SU-DHL-6 (cell line): ENCODE measurements around the gene TMEM171.

ENCODE experiments used
- H2AFZ ChIP-seq: fragments of 200-600 bp; sonication (generic); 2 replicates; pipeline ENCODE4 v1.6.1; 2014; ENCODE audit warnings: low read depth, mild to moderate bottlenecking, moderate library complexity, mixed read lengths, antibody characterized with exemption, low read length; ENCODE audit not compliant: severe bottlenecking
- H3F3A ChIP-seq: fragments of 200-600 bp; shearing (Covaris generic); 2 replicates; pipeline ENCODE4 v1.6.0; 2016; ENCODE audit warnings: antibody characterized with exemption, mild to moderate bottlenecking; ENCODE audit not compliant: insufficient read depth
- H3K27ac ChIP-seq: fragments of 200-600 bp; sonication (generic); 2 replicates; pipeline ENCODE4 v1.5.1; 2016; ENCODE audit warnings: low read depth, mild to moderate bottlenecking, low read length, moderate library complexity, mixed read lengths
- H3K27me3 ChIP-seq: fragments of 200-600 bp; sonication (generic), shearing (Covaris generic); 2 replicates; pipeline ENCODE4 v1.6.0; 2014; ENCODE audit warnings: mild to moderate bottlenecking, low read length
- H3K36me3 ChIP-seq: fragments of 200-600 bp; sonication (generic); 2 replicates; pipeline ENCODE4 v1.6.1; 2014; ENCODE audit warnings: mild to moderate bottlenecking, low read length, mixed read lengths
- H3K4me2 ChIP-seq: fragments of 300-600, 200-600 bp; shearing (Covaris generic), sonication (generic); 2 replicates; pipeline ENCODE4 v1.6.0; 2014; ENCODE audit warnings: low read length, low read depth, mild to moderate bottlenecking; ENCODE audit not compliant: poor library complexity, severe bottlenecking
- H3K4me3 ChIP-seq: fragments of 200-600 bp; sonication (generic); 2 replicates; pipeline ENCODE4 v1.5.1; 2014; ENCODE audit warnings: antibody characterized with exemption, low read length, mild to moderate bottlenecking, mixed read lengths; ENCODE audit not compliant: insufficient read depth, poor library complexity, severe bottlenecking
- H3K79me2 ChIP-seq: fragments of 200-600 bp; sonication (generic); 2 replicates; pipeline ENCODE4 v1.6.1; 2014; ENCODE audit warnings: mild to moderate bottlenecking, low read length, moderate library complexity; ENCODE audit not compliant: insufficient read depth
- H3K9ac ChIP-seq: fragments of 200-600 bp; sonication (generic); 2 replicates; pipeline ENCODE4 v1.7.0; 2014; ENCODE audit warnings: mild to moderate bottlenecking, low read length
- H3K9me2 ChIP-seq: fragments of 200-600 bp; sonication (generic); replicated peaks from 2 replicates; pipeline ENCODE4 v1.6.1; 2014; ENCODE audit warnings: low read length; ENCODE audit not compliant: insufficient read depth
- H3K9me3 ChIP-seq: fragments of 200-600 bp; sonication (generic); 2 replicates; pipeline ENCODE4 v1.6.1; 2014; ENCODE audit warnings: low read length, mixed read lengths; ENCODE audit not compliant: insufficient read depth
- H4K20me1 ChIP-seq: fragments of 200-600 bp; sonication (generic); 2 replicates; pipeline ENCODE4 v1.6.1; 2014; ENCODE audit warnings: low read depth, mild to moderate bottlenecking, antibody characterized with exemption, low read length, moderate library complexity, mixed read lengths
- CTCF ChIP-seq: fragments of 200-600 bp; sonication (generic); IDR thresholded peaks from one replicate; pipeline ENCODE4 v1.5.1; 2017; ENCODE audit warnings: antibody characterized with exemption, mild to moderate bottlenecking, low read length, moderate library complexity; ENCODE audit not compliant: insufficient read depth, poor library complexity, severe bottlenecking
- EZH2phosphoT487 ChIP-seq: fragments of 200-600 bp; sonication (generic), shearing (Covaris generic); conservative IDR thresholded peaks from 2 replicates; pipeline ENCODE4 v1.6.1; 2018; ENCODE audit warnings: mild to moderate bottlenecking, antibody characterized with exemption, low read length, moderate library complexity, mixed read lengths

Gene TMEM171

GRCh38 chr5:73170522-73170921 is 50.1 kb downstream of the TMEM171 start:
- no peak overlapping the region for H3K4me2 ChIP-seq
- no peaks in the 10 kb centered on the region for H3K9me2 ChIP-seq
- no peaks in the 10 kb centered on the region for H3K9me3 ChIP-seq
- no peak overlapping the region for H3K4me3 ChIP-seq
- H3F3A ChIP-seq: no peaks in the 10 kb centered on the region
- no peaks in the 10 kb centered on the region for H4K20me1 ChIP-seq
- H3K27me3 ChIP-seq: no peaks in the 10 kb centered on the region
- peak; percentile 61 for TF ChIP-seq CTCF
- no peak for TF ChIP-seq EZH2phosphoT487
- H3K79me2 ChIP-seq: no peaks in the 10 kb centered on the region
- H2AFZ ChIP-seq: no peak overlapping the region
- no peak overlapping the region for H3K9ac ChIP-seq
- no peaks in the 10 kb centered on the region for H3K36me3 ChIP-seq
- H3K27ac ChIP-seq: no peak overlapping the region

GRCh38 chr5:73171495-73171894 is 51.1 kb downstream of the TMEM171 start:
- H3K4me3 ChIP-seq: no peak overlapping the region
- TF ChIP-seq EZH2phosphoT487 (no peak), CTCF (no peak)

GRCh38 chr5:73172951-73173350 is 52.6 kb downstream of the TMEM171 start, which contains the start of gene TMEM174:
Gene TMEM174 (plus strand): TSS chr5:73173193. CDS start chr5:73173244, 51 bp downstream.
- H3K4me2 ChIP-seq: no peak within 1 kb of the TSS
- no peak within 1 kb of the TSS for H2AFZ ChIP-seq
- no peak within 1 kb of the TSS for H3K9ac ChIP-seq
- H3K9me2 ChIP-seq: no peaks in the 10 kb centered on the region
- no peaks in the 10 kb centered on the region for H3F3A ChIP-seq
- no peak within 1 kb of the TSS for H3K4me3 ChIP-seq
- H3K79me2 ChIP-seq: no peaks in the 10 kb centered on the region
- no peaks in the 10 kb centered on the region for H4K20me1 ChIP-seq
- no peak for TF ChIP-seq EZH2phosphoT487
- no peak for TF ChIP-seq CTCF
- H3K36me3 ChIP-seq: no peaks in the 10 kb centered on the region
- H3K27ac ChIP-seq: no peak within 1 kb of the TSS
- H3K27me3 ChIP-seq: no peaks in the 10 kb centered on the region
- H3K9me3 ChIP-seq: no peaks in the 10 kb centered on the region

More at GRCh38 chr5:73171495-73171894, 51.1 kb downstream of the TMEM171 start:
- H3K4me2 ChIP-seq: no peak overlapping the region
- no peaks in the 10 kb centered on the region for H3K9me3 ChIP-seq
- H3K36me3 ChIP-seq: no peaks in the 10 kb centered on the region
- no peaks in the 10 kb centered on the region for H3F3A ChIP-seq
- H2AFZ ChIP-seq: no peak overlapping the region
- no peak overlapping the region for H3K27ac ChIP-seq
- no peak overlapping the region for H3K9ac ChIP-seq
- no peaks in the 10 kb centered on the region for H3K79me2 ChIP-seq
- no peaks in the 10 kb centered on the region for H4K20me1 ChIP-seq
- H3K9me2 ChIP-seq: no peaks in the 10 kb centered on the region
- H3K27me3 ChIP-seq: no peaks in the 10 kb centered on the region
